Measurements from ENCODE around the gene CERT1.
"Not testable (repeated sequence)": the region's sequence is repeated elsewhere in the genome, so short reads cannot be mapped to it uniquely, and the experiment has no call there.

Gene CERT1

GRCh38 chr5:75496026-75496425 is 15.4 kb downstream of the CERT1 start:
- Histone ChIP-seq H3K4me3 (IDR thresholded peaks at IDR 0.05; ENCODE audit: insufficient read depth, low read depth, low read length) (no peak overlapping the region), H3K27me3 (ENCODE audit: insufficient read depth, low read depth) (no peaks in the 10 kb centered on the region), H2AFZ (ENCODE audit: low read depth) (no peak overlapping the region), H3K36me3 (ENCODE audit: insufficient read depth) (no peaks in the 10 kb centered on the region), H3K4me1 (ENCODE audit: low read depth, poor library complexity, severe bottlenecking) (no peaks in the 10 kb centered on the region), H3K4me2 (no peak overlapping the region), H4K20me1 (ENCODE audit: insufficient read depth) (no peaks in the 10 kb centered on the region), H3K79me2 (ENCODE audit: insufficient read depth, low read depth) (no peaks in the 10 kb centered on the region), H3K9ac (no peak overlapping the region), H3K27ac (no peak overlapping the region)
- no peak for TF ChIP-seq CTCF (conservative IDR thresholded peaks at IDR 0.05; ENCODE audit: low read depth, low read length)

DNA sequence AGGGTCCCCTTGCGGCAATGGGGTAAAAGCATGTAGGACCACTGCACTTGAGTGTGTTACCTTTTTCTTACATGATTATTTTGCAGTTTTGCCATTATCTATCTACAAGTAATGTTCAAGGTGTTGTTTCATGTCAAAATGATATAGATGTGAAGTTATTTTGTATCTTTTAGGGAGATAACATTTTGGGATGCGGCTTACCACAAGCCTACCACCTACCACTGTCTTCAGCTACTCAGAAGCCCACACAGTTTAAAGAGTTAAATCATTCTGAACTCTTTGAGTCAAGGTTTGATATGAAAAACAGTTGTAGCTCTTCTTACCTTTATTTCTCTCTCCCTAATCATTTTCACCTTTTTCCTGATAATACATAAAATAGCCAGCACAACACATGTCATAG is 19.8 kb downstream of the CERT1 start:
- Histone ChIP-seq H3K4me1 (ENCODE audit: low read depth, poor library complexity, severe bottlenecking) (no peaks in the 10 kb centered on the region), H2AFZ (ENCODE audit: low read depth) (no peak overlapping the region), H3K36me3 (ENCODE audit: insufficient read depth) (no peaks in the 10 kb centered on the region), H3K4me2 (no peak overlapping the region), H4K20me1 (ENCODE audit: insufficient read depth) (no peaks in the 10 kb centered on the region), H3K9ac (no peak overlapping the region), H3K27ac (no peak overlapping the region), H3K27me3 (ENCODE audit: insufficient read depth, low read depth) (no peaks in the 10 kb centered on the region), H3K79me2 (ENCODE audit: insufficient read depth, low read depth) (no peaks in the 10 kb centered on the region), H3K4me3 (IDR thresholded peaks at IDR 0.05; ENCODE audit: insufficient read depth, low read depth, low read length) (no peak overlapping the region)
- TF ChIP-seq CTCF (conservative IDR thresholded peaks at IDR 0.05; ENCODE audit: low read depth, low read length), result no peak

DNA sequence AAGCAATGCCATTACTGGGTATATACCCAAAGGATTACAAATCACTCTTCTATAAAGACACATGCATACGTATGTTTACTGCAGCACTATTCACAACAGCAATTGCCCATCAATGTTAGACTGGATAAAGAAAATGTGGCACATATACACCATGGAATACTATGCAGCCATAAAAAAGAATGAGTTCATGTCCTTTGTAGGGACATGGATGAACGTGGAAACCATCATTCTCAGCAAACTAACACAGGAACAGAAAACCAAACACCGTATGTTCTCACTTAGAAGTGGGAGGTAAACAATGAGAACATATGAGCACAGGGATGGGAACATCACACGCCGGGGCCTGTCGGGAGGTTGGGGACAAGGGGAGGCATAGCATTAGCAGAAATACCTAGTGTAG is 21.6 kb downstream of the CERT1 start:
- not testable (repeated sequence) for H2AFZ ChIP-seq (ENCODE audit: low read depth); H3K36me3 ChIP-seq (ENCODE audit: insufficient read depth); H4K20me1 ChIP-seq (ENCODE audit: insufficient read depth); H3K4me2 ChIP-seq; H3K4me3 ChIP-seq (IDR thresholded peaks at IDR 0.05; ENCODE audit: insufficient read depth, low read depth, low read length); H3K79me2 ChIP-seq (ENCODE audit: insufficient read depth, low read depth); H3K4me1 ChIP-seq (ENCODE audit: low read depth, poor library complexity, severe bottlenecking); H3K27me3 ChIP-seq (ENCODE audit: insufficient read depth, low read depth); H3K27ac ChIP-seq; H3K9ac ChIP-seq

GRCh38 chr5:75484605-75485004 is 26.8 kb downstream of the CERT1 start:
- H2AFZ ChIP-seq (ENCODE audit: low read depth), result no peak overlapping the region
- H3K9ac ChIP-seq, result no peak overlapping the region
- no peaks in the 10 kb centered on the region for H3K27me3 ChIP-seq (ENCODE audit: insufficient read depth, low read depth)
- TF ChIP-seq CTCF (conservative IDR thresholded peaks at IDR 0.05; ENCODE audit: low read depth, low read length), result no peak
- no peak overlapping the region for H3K4me2 ChIP-seq
- no peaks in the 10 kb centered on the region for H4K20me1 ChIP-seq (ENCODE audit: insufficient read depth)
- no peak overlapping the region for H3K27ac ChIP-seq
- H3K4me3 ChIP-seq (IDR thresholded peaks at IDR 0.05; ENCODE audit: insufficient read depth, low read depth, low read length), result no peak overlapping the region
- peaks cover 24% of the 10 kb centered on the region; the same call in 1 of the 2 replicates for H3K79me2 ChIP-seq (ENCODE audit: insufficient read depth, low read depth)
- H3K36me3 ChIP-seq (ENCODE audit: insufficient read depth), result no peaks in the 10 kb centered on the region
- no peaks in the 10 kb centered on the region for H3K4me1 ChIP-seq (ENCODE audit: low read depth, poor library complexity, severe bottlenecking)

DNA sequence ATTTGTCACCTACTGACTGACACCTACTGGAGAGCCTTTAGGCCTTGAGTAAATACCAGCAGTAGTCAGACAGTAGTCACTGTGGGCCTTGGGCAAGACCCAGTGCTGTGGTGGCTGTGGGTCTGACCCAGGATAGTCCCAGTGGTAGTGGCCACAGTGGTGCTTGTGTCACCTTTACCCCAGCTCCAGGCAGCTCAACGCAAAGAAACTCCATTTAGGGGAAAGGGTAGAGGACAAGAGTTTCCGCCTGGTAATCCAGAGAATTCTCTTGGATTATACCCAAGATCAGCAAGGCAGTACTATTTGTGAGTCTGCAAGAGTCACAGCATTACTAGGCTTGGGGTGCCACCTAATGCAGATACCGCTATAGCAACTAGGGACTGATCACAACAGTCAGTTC is 28.9 kb downstream of the CERT1 start:
- H3K27me3 ChIP-seq (ENCODE audit: insufficient read depth, low read depth), result no peaks in the 10 kb centered on the region
- no peak overlapping the region for H3K27ac ChIP-seq
- no peak overlapping the region for H2AFZ ChIP-seq (ENCODE audit: low read depth)
- H3K4me1 ChIP-seq (ENCODE audit: low read depth, poor library complexity, severe bottlenecking), result no peaks in the 10 kb centered on the region
- TF ChIP-seq CTCF (conservative IDR thresholded peaks at IDR 0.05; ENCODE audit: low read depth, low read length), result no peak
- no peak overlapping the region for H3K4me2 ChIP-seq
- H3K79me2 ChIP-seq (ENCODE audit: insufficient read depth, low read depth), result peaks cover 24% of the 10 kb centered on the region; the same call in 1 of the 2 replicates
- H3K9ac ChIP-seq, result no peak overlapping the region
- H4K20me1 ChIP-seq (ENCODE audit: insufficient read depth), result no peaks in the 10 kb centered on the region
- no peaks in the 10 kb centered on the region for H3K36me3 ChIP-seq (ENCODE audit: insufficient read depth)
- no peak overlapping the region for H3K4me3 ChIP-seq (IDR thresholded peaks at IDR 0.05; ENCODE audit: insufficient read depth, low read depth, low read length)

Measured in KMS-11 (cell line).